K562 (cell line): Measurements from ENCODE around the gene MARCKSL1. TPM values are rescaled to one million over a fixed set of nuclear protein-coding genes. Genes with fewer than 3 reads are reported as not detected.

Experiments
- ATAC-seq: fragments of 200-7000 bp; cut with Tn5 transposase; 3 replicates; pipeline ENCODE4 v1.9.1; 2020; ENCODE audit warnings: moderate library complexity
- BruUV-seq: library from RNA; stranded (reverse); fragments of 400-500 nt; replicated peaks from 2 replicates; lab custom pipeline; 2021; lab: Mats Ljungman, UMichigan
- CTCF ChIA-PET: fragments of 300-600 bp; formaldehyde crosslinking; extraction: SDS; loops from one replicate; lab custom pipeline; 2021; ENCODE audit warnings: low intra/inter-chr PET ratio; lab: Yijun Ruan, JAX
- POLR2A ChIA-PET: fragments of 300-600, 350-650 bp; sonication (Branson Sonifier 250); formaldehyde crosslinking; extraction: SDS; loops from one replicate; lab custom pipeline; 2021; ENCODE audit warnings: antibody characterized with exemption, inconsistent platforms; lab: Yijun Ruan, JAX
- DNase-seq, 4 experiments: peaks; one replicate each; pipeline versions ENCODE4 v3.0.0 to v3.0.0-alpha.2; 2011 to 2018; ENCODE audit warnings: low spot score in 3 of 4, mixed read lengths in 3 of 4; ENCODE audit errors: extremely low read depth in 1 of 4
- FAIRE-seq: peaks from 2 replicates; lab custom pipeline; 2011; peaks lifted over from hg19 to GRCh38; lab: Jason Lieb, UNC
- H2AFZ ChIP-seq: 2 replicates; pipeline ENCODE4 v1.6.0; 2011; ENCODE audit warnings: low read depth, low read length, control low read depth, inconsistent platforms
- H3K27ac ChIP-seq: fragments of 200-600 bp; 3 replicates; pipeline ENCODE4 v1.8.0; 2011; ENCODE audit warnings: low read depth, mild to moderate bottlenecking, control low read depth, inconsistent platforms, low read length, moderate library complexity, mixed read lengths; ENCODE audit errors: extremely low read depth
- H3K27me3 ChIP-seq, 2 experiments: fragments of 300-600 bp in 1 of 2; 2 replicates in 1 of 2; 3 replicates in 1 of 2; pipeline versions ENCODE4 v1.6.0 to v1.8.0; 2011; ENCODE audit warnings: inconsistent platforms in 2 of 2, low read length in 2 of 2, mild to moderate bottlenecking in 1 of 2, mixed read lengths in 1 of 2, moderate library complexity in 1 of 2; ENCODE audit not compliant: control insufficient read depth in 2 of 2, insufficient read depth in 2 of 2
- H3K36me3 ChIP-seq: fragments of 300-600 bp; 3 replicates; pipeline ENCODE4 v1.8.0; 2011; ENCODE audit warnings: mild to moderate bottlenecking, low read length, inconsistent platforms; ENCODE audit not compliant: control insufficient read depth, insufficient read depth
- H3K4me1 ChIP-seq, 2 experiments: fragments of 200-600 bp in 1 of 2; replicated peaks in 1 of 2; 2 replicates in 1 of 2; 3 replicates in 1 of 2; pipeline versions ENCODE4 v1.5.1 to v1.8.0; 2011; ENCODE audit warnings: inconsistent platforms in 2 of 2, low read length in 2 of 2, mild to moderate bottlenecking in 1 of 2, mixed read lengths in 1 of 2, moderate library complexity in 1 of 2; ENCODE audit not compliant: control insufficient read depth in 2 of 2, insufficient read depth in 2 of 2
- H3K4me2 ChIP-seq: 2 replicates; pipeline ENCODE4 v1.6.1; 2011; ENCODE audit warnings: low read length, control low read depth, inconsistent platforms, mixed read lengths; ENCODE audit not compliant: insufficient read depth
- H3K4me3 ChIP-seq: fragments of 200-600 bp; sonication (generic), shearing (Covaris generic); 2 replicates; pipeline ENCODE4 v1.5.1; 2016; ENCODE audit warnings: control low read depth, inconsistent platforms
- H3K79me2 ChIP-seq: fragments of 200-600 bp; 3 replicates; pipeline ENCODE4 v1.8.0; 2011; ENCODE audit warnings: low read length, inconsistent platforms; ENCODE audit not compliant: control insufficient read depth, insufficient read depth
- H3K9ac ChIP-seq, 2 experiments: 2 replicates each; pipeline versions ENCODE4 v1.6.0 to v1.6.1; 2011; ENCODE audit warnings: low read depth in 2 of 2, low read length in 2 of 2, control low read depth in 1 of 2, inconsistent platforms in 1 of 2, mild to moderate bottlenecking in 1 of 2, mixed read lengths in 1 of 2; ENCODE audit not compliant: insufficient read depth in 1 of 2
- H3K9me1 ChIP-seq: one replicate; pipeline ENCODE4 v1.6.0; 2011; ENCODE audit warnings: inconsistent platforms, mild to moderate bottlenecking, low read length, moderate library complexity; ENCODE audit not compliant: control insufficient read depth, insufficient read depth
- H3K9me3 ChIP-seq: replicated peaks from 2 replicates; pipeline ENCODE4 v1.5.1; 2011; ENCODE audit warnings: low read depth, low read length, inconsistent platforms; ENCODE audit not compliant: control insufficient read depth, insufficient read depth
- H4K20me1 ChIP-seq: replicated peaks from 2 replicates; pipeline ENCODE4 v1.6.1; 2011; ENCODE audit warnings: low read length, inconsistent platforms, mixed read lengths; ENCODE audit not compliant: control insufficient read depth, insufficient read depth
- ELF2 ChIP-seq: fragments of 250-450 bp; sonication (Bioruptor Pico); IDR thresholded peaks from 2 replicates; pipeline ENCODE4 v1.5.0; 2021; ENCODE audit warnings: mild to moderate bottlenecking
- ESRRA ChIP-seq: fragments of 450-650 bp; IDR thresholded peaks from 2 replicates; pipeline ENCODE4 v1.6.1; 2014; ENCODE audit warnings: low read depth, mild to moderate bottlenecking, moderate library complexity, borderline replicate concordance
- NR2C1 ChIP-seq, 2 experiments: fragments of 450-650 bp; IDR thresholded peaks; 2 replicates each; pipeline ENCODE4 v1.6.1; 2017; ENCODE audit warnings: mild to moderate bottlenecking in 2 of 2, antibody characterized with exemption in 1 of 2, inconsistent platforms in 1 of 2, missing compliant biosample characterization in 1 of 2, missing genetic modification characterization in 1 of 2
- PRDM10 ChIP-seq: fragments of 450-650 bp; IDR thresholded peaks from 2 replicates; pipeline ENCODE4 v1.6.1; 2018; ENCODE audit not compliant: partially characterized antibody
- THAP12 ChIP-seq: fragments of 250-450 bp; sonication (Bioruptor Pico); IDR thresholded peaks from 2 replicates; pipeline ENCODE4 v1.9.0; 2021; ENCODE audit warnings: mild to moderate bottlenecking, inconsistent platforms
- THAP7 ChIP-seq: fragments of 250-450 bp; sonication (Bioruptor Pico); IDR thresholded peaks from 2 replicates; pipeline ENCODE4 v1.5.0; 2021
- WGBS: fragments of 100-300 bp; shearing (Covaris generic); methylation state at CpG from one replicate; pipeline ENCODE4 v1.1.6; 2016; ENCODE audit warnings: low coverage, mixed read lengths; ENCODE audit not compliant: insufficient coverage; ENCODE audit errors: missing lambda C conversion rate; 5-methylcytosine and 5-hydroxymethylcytosine counted together
- in situ Hi-C: fragments of 300-500 bp; cut with MboI; formaldehyde crosslinking; loops from 4 replicates; pipeline ENCODE4 v1.15.0; 2018; ENCODE audit warnings: inconsistent platforms, mixed read lengths
- intact Hi-C: fragments of 100-400 bp; cut with micrococcal nuclease; formaldehyde crosslinking; loops from 2 replicates; pipeline ENCODE4 v1.14.2; 2022
- polyA plus RNA-seq, 8 experiments: library from polyadenylated mRNA; depleted of rRNA in 4 of 8; stranded (reverse) in 5 of 8; unstranded in 3 of 8; fragments of >200 nt; fragmentation: Nextera tagmentation in 2 of 8; fragmentation: Illumina TruSeq in 1 of 8; extraction: Ambion mirVana in 2 of 8; extraction: Trizol in 1 of 8; gene quantifications; 2 replicates each; pipeline versions ENCODE4 v1.2.1 to v1.2.3, GENCODE V29; 2011 to 2014; ENCODE audit warnings: inconsistent platforms in 1 of 8, missing spikeins in 1 of 8
- total RNA-seq, 7 experiments: library from RNA; depleted of rRNA in 6 of 7; stranded (reverse); fragments of >200 nt in 6 of 7; fragmentation: Illumina TruSeq in 2 of 7; extraction: Trizol in 2 of 7; gene quantifications; 2 replicates each; pipeline versions ENCODE4 v1.2.1 to v1.2.3, GENCODE V29; 2011 to 2021; ENCODE audit warnings: low replicate concordance in 1 of 7

Gene MARCKSL1
- total and polyA plus RNA-seq, 9 of the 15 experiments (the other 6 are each of a cell fraction or from before 2014, with no cell fraction given), result 14.7 to 325 (median 155) TPM

DNA sequence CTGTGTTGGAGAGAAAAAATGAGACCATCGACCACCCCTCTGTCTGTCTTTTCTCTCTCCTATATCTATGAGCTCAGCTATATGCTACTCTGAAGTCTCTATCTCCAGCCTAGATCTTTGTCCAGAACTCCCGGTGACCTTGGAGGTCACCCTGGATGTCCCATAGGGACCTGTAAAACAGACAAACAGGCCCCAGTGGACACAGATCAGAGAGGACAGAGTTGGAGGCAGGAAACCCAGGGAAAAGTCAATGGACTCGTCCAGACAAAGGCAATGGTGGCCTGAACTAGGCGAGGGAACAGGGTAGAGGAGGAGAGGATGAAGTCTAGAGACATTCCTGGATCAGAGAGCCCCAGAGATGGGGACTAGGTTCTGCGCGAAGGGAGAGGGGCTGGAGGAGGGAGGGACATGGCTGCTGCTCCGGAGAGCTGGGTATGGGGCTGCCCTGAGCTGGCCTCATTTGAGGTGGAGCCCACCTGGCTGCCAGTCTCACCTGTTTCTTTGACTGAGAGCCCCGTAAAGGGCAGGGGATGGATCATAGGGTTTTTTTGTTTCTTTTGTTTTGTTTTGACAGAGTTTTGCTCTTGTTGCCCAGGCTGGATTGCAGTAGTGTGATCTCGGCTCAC lies 10.6 kb upstream of the MARCKSL1 start:
- DNase-seq (no peak), ATAC-seq (no peak), FAIRE-seq (no peak)
- Histone ChIP-seq H3K9ac (peak overlapping the region in 1 of 2 experiments; percentile 2; a peak in 1 of 4 replicates), H4K20me1 (no peaks in the 10 kb centered on the region), H3K9me1 (no peaks in the 10 kb centered on the region), H3K9me3 (no peaks in the 10 kb centered on the region; the same call in 1 of the 2 replicates), H2AFZ (peak overlapping the region; percentile 93), H3K4me1 (peaks cover 24 to 40% of the 10 kb centered on the region in 2 experiments; a peak in 4 of 5 replicates), H3K27ac (no peak overlapping the region), H3K27me3 (no peaks in the 10 kb centered on the region), H3K4me3 (no peak overlapping the region), H3K4me2 (peak overlapping the region; percentile 13; the same call in 1 of the 2 replicates), H3K36me3 (no peaks in the 10 kb centered on the region), H3K79me2 (peaks cover 2% of the 10 kb centered on the region; the same call in 2 of the 3 replicates)
- ChIA-PET POLR2A (interaction anchor here (0.5 to 5.2 kb wide), 9 partner anchors 10 to 239 kb away, joined by 3 to 59 read pairs (median 4); partner anchors contain the start of genes KPNA6 and MARCKSL1), CTCF (no interaction called here)
- intact Hi-C loops (no loop called here), in situ Hi-C loops (no loop called here)
- no TSS peak for BruUV-seq
- peak; percentile 83 for TF ChIP-seq ESRRA
- TF ChIP-seq ELF2 (CRISPR knock-in tag), result peak; percentile 33; the same call in 1 of the 2 replicates
- TF ChIP-seq NR2C1 (IDR thresholded peaks at IDR 0.05), result no peak
- TF ChIP-seq NR2C1 (tag; IDR thresholded peaks at IDR 0.05), result 0 out of 2 replicates have a peak, but pooled peaks have one; percentile 13
- TF ChIP-seq THAP12 (CRISPR knock-in tag), result 0 out of 2 replicates have a peak, but pooled peaks have one; percentile 11
- no peak for TF ChIP-seq THAP7 (CRISPR knock-in tag)
- peak; percentile 63 for TF ChIP-seq PRDM10
- 58% methylated on average over 9 of the region's 9 CpGs for WGBS
